GM18870 (cell line): Measurements from ENCODE around the gene TFDP3.

Experiments
- ATAC-seq: cut with Tn5 transposase; IDR thresholded peaks from one replicate; pipeline ENCODE4 v1.9.1; 2021; ENCODE audit warnings: moderate library complexity; ENCODE audit not compliant: unreplicated experiment

Gene TFDP3

DNA sequence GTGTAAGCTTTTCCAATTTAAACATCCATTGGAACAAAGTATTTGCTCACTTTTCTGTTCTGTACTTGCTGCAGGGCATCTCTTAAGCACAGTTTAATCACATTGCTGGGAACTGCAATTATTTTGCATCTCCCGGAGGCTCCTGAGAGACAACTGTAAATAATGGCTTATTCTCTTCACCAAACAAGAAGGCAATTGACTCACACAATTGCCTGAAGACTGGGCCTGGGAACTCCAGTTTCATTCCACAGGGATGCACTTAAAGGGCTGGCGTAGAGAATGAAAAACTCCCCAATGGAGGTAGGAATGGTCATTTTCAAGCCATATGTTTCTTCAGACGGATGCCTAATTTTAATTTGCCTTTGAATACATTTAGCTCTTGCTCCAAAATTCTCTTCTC is 29.5 kb downstream of the TFDP3 start:
- ATAC-seq = no peak

DNA sequence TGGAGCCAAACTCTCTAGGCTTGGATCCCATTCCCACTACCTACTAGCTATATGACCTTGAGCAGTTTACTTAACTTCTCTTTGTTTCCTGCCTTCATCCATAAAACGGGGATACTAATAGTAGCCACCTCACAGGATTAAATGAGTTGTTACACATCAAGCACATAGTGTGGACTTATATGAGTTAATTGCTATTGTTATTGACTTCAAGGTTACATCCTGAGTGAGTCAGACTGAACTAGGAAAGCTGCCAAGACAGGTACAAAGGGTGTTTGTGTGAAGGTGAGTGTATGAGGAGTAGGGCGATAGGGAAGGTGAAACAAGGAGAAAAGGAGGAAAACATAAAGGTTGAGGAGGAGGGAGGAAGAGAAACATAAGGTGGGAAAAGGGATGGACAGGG is 32.2 kb downstream of the TFDP3 start:
- no peak for ATAC-seq

DNA sequence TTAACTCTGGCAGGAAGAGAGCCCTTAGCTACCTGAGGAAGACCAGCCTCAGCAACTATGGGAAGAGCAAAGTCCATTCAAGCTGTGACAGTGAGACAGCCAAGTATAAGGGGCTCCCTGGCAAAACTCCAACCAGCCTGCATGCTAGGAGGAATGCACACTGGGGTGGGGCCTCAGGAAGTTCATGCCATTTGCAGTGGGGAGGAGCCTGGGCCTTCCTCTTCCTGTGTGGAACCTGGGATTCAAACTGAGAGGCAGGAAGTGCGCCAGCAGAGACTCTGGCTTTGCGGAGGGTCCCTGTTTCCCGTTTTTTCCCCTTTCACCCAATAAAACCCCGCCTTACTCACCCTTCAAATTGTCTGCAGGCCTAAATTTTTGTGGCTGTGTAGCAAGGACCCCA is 33.0 kb downstream of the TFDP3 start:
- ATAC-seq = no peak

DNA sequence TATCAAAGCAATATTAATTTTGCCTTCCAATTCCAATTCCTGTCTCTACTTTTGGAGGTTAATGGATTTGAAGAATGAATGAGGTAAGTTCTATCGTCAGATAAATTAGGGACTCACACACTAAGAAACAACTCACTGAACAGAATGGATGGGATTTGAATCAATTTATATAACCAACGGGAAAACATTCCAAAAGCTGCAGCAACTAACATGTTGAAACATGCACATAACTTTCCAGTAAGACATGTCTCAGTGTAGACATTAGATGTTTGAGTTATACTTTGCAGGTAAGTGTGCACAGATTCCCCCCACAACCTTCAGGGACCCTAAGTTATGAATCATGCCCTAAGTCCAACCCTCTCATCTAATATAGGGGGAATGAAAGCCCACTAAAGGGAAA is 34.3 kb downstream of the TFDP3 start:
- ATAC-seq = no peak

DNA sequence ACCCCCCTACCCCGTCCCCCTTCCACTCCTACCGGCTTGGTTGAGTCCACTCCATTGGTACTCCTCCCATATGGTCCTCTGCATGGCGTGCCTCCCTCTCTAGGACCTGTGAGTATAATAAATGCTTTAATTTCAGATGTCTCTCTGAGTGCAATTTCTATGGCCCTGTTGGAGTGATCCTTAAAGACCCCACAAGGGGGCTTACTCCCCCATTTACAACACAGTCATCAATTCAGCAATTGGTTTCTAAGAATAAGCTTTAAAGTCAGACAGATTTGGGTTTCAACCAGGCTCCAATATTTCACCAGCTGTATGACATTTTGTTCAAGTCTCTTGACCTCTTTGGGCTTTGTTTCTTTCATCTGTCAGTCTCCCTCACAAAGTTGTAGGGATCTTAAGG is 38.7 kb downstream of the TFDP3 start:
- no peak for ATAC-seq

DNA sequence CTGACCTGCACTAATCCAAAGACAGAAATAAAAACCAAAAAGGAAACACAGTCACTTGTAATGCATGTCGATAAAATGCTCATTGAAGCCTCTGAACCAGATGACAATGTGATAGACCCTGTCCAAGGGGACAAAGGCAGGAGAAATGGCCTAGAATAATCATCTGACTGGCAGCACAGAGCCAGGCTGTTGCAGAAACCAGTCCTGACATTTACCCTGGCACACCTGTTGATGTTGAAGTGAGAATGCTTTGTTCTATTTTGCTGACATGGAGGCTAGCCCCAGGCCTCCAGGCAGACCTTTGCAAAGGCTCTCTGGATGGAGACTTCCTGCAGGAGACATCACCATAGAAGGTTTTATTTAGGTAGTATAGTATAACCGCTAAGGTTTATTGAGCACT is 41.0 kb downstream of the TFDP3 start:
- ATAC-seq = no peak

DNA sequence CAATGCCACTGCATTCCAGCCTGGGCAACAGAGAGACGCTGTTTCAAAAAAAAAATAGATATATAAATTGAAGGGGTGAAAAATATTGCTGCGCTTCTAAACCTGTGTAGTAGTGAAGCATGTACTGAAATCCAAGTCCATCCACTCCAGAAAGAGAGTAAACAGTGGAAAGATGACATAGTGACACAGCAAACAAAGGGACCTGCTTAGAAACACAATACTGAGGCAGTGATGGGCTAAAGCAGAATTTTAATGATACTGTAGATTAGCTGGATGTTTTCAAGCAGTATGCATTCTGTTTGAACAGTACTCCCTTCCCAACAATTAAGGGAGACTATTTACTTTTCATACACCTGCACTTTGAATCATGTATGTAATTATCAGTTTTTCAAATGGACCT is 42.5 kb downstream of the TFDP3 start:
- no peak for ATAC-seq

DNA sequence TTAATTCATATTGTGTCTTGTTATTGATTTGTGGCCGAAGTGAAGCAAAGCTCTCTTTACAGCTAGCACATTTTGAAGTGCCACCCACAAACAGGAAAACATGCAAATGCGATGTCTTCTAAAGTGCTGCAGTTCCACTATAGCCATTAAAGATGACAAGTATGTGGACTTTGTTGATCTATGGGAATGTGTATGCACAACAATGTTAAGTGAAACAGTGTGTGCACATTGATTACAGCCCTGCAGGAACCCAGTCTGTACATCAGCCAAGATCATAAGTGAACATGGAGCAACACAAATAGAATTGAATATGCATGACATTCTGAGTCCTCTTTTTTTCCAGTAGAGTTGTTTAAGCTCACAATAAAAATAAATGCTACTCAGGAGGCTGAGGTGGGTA is 43.0 kb downstream of the TFDP3 start:
- ATAC-seq = no peak

DNA sequence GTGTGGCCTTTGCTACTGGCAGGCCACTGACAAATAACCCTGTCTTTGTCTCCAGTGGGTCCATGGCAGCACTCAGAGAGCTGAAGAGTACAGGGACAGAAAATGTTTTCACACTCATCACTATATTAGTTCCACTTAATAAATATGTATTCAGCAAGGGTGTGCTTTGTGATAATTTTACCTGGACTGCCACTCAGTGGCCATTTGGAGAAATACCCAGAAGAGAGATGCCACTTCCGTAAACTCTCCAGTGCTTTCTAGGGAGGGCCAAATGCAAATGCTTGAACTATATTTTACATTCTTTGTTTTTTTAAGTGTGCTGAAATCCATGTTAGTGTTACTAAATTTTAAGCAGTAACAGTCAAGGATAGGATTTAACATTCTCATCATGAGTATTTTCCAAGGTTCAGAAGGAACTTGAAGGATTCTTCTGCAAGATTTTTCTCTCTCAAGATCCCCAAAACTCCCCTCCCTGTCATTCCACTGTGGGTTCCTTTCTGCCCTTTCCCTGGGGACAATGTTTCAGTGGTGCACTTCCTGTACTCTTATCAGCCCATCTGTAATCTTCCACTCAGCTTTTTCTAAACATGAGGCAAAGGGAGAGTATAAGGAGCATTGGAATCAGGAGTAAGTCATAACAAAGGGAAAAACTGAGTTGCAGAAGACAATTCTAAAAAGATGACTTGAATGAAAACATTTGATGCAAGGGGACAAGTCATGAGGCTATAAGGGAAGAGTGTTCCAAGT is 46.0 kb downstream of the TFDP3 start:
- no peak for ATAC-seq
